CD4-positive, alpha-beta T cell (primary cell): ENCODE data around the gene SCN3B. TPM values are rescaled to one million over a fixed set of nuclear protein-coding genes. Genes with fewer than 3 reads are reported as not detected.
A peak's percentile ranks its signal among the peaks of the same experiment; 100 is the strongest.

Experiments
- ATAC-seq: fragments of 200-7000 bp; cut with Tn5 transposase; one replicate; pipeline ENCODE4 v1.10.0; 2022; ENCODE audit warnings: mild to moderate bottlenecking; ENCODE audit not compliant: poor library complexity
- CTCF ChIA-PET: fragments of 350-600 bp; sonication (Branson Sonifier 250); formaldehyde crosslinking; loops from one replicate; lab custom pipeline; 2021; ENCODE audit warnings: antibody characterized with exemption, inconsistent platforms; lab: Charles Lee
- POLR2A ChIA-PET: fragments of 350-600 bp; sonication (Branson Sonifier 250); formaldehyde crosslinking; loops from one replicate; lab custom pipeline; 2021; ENCODE audit warnings: antibody characterized with exemption, inconsistent platforms; lab: Charles Lee
- DNase-seq, 14 experiments: peaks; one replicate each; pipeline ENCODE4 v3.0.0-alpha.2; 2013 to 2020; ENCODE audit warnings: mixed read lengths in 2 of 14
- H3K27ac ChIP-seq, 2 donors: one replicate each; pipeline versions ENCODE4 v1.5.1 to v1.7.0; 2013; ENCODE audit warnings: low read length in 2 of 2, low read depth in 1 of 2, mild to moderate bottlenecking in 1 of 2
- H3K27me3 ChIP-seq, 2 experiments: 1 replicate in 1 of 2; 2 replicates in 1 of 2; pipeline versions ENCODE4 v1.6.1 to v1.7.0; 2013; ENCODE audit warnings: low read length in 2 of 2, control low read depth in 1 of 2, mild to moderate bottlenecking in 1 of 2, moderate library complexity in 1 of 2; ENCODE audit not compliant: insufficient read depth in 2 of 2, control insufficient read depth in 1 of 2
- H3K36me3 ChIP-seq: one replicate; pipeline ENCODE4 v1.6.1; 2013; ENCODE audit warnings: low read length, control low read depth; ENCODE audit not compliant: insufficient read depth
- H3K4me1 ChIP-seq: one replicate; pipeline ENCODE4 v1.6.1; 2013; ENCODE audit warnings: low read length, control low read depth; ENCODE audit not compliant: insufficient read depth
- H3K4me3 ChIP-seq: one replicate; pipeline ENCODE4 v1.5.1; 2013; ENCODE audit warnings: mild to moderate bottlenecking, low read length, moderate library complexity
- H3K9me3 ChIP-seq, 2 experiments: 1 replicate in 1 of 2; 2 replicates in 1 of 2; pipeline versions ENCODE4 v1.6.1 to v1.7.0; 2013; ENCODE audit warnings: low read length in 2 of 2, mild to moderate bottlenecking in 2 of 2, control low read depth in 1 of 2, moderate library complexity in 1 of 2; ENCODE audit not compliant: control insufficient read depth in 1 of 2, insufficient read depth in 1 of 2
- H3K27ac Mint-ChIP-seq: one replicate; pipeline ENCODE4 v1.8.0; 2020; ENCODE audit warnings: mixed read lengths
- H3K27me3 Mint-ChIP-seq: one replicate; pipeline ENCODE4 v1.8.0; 2021; ENCODE audit warnings: mixed read lengths
- H3K36me3 Mint-ChIP-seq: one replicate; pipeline ENCODE4 v1.8.0; 2021; ENCODE audit warnings: low read depth, mixed read lengths
- H3K4me1 Mint-ChIP-seq: one replicate; pipeline ENCODE4 v1.8.0; 2021; ENCODE audit warnings: low read depth, mixed read lengths
- H3K4me3 Mint-ChIP-seq: one replicate; pipeline ENCODE4 v1.8.0; 2020; ENCODE audit warnings: mild to moderate bottlenecking, mixed read lengths
- H3K9me3 Mint-ChIP-seq: one replicate; pipeline ENCODE4 v1.8.0; 2020; ENCODE audit warnings: mixed read lengths
- intact Hi-C, 2 experiments: fragments of 100-400 bp; cut with DNase I in 1 of 2; cut with micrococcal nuclease in 1 of 2; formaldehyde crosslinking; loops; one replicate each; pipeline versions ENCODE4 v1.15.1 to v1.9.0; 2023 to 2025; cut with DNase I, micrococcal nuclease
- total RNA-seq, 174 experiments: library from RNA in 2 of 174; stranded (reverse) in 2 of 174; gene quantifications; one replicate each; pipeline ENCODE4 v1.2.3 and lab custom pipeline; 2021 to 2026
- TF ChIP-seq, protein P1 (sequence below): fragments of 200-600 bp; IDR thresholded peaks from one replicate; pipeline ENCODE4 v1.8.0; 2022; ENCODE audit warnings: antibody characterized with exemption, mild to moderate bottlenecking

Gene SCN3B
- total RNA-seq, 2 experiments from 2014 or later = not detected

DNA sequence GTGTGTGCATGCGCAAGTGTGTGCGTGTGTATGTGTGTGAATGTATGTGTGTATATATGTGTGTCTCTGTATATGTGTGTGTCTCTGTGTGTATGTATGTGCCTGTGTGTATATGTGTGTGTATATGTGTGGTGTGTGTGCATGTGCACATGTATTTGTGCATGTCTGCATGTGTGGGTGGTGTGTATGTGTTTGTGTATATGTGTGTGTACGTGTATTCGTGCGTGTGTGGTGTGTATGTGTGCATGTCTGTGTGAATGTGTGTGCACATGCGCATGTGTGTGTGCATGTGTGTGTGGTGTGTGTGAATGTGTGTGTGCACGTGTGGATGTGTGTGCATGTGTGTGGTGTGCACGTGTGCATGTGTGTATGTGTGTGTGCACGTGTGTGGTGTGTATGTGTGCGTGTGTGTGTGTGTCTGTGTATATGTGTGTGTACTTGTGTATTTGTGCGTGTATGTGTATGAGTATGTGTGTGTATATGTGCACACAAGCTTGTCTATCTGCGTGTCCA lies 71.4 kb downstream of the SCN3B start:
- no peaks in the 10 kb centered on the region for H3K27me3 ChIP-seq

DNA sequence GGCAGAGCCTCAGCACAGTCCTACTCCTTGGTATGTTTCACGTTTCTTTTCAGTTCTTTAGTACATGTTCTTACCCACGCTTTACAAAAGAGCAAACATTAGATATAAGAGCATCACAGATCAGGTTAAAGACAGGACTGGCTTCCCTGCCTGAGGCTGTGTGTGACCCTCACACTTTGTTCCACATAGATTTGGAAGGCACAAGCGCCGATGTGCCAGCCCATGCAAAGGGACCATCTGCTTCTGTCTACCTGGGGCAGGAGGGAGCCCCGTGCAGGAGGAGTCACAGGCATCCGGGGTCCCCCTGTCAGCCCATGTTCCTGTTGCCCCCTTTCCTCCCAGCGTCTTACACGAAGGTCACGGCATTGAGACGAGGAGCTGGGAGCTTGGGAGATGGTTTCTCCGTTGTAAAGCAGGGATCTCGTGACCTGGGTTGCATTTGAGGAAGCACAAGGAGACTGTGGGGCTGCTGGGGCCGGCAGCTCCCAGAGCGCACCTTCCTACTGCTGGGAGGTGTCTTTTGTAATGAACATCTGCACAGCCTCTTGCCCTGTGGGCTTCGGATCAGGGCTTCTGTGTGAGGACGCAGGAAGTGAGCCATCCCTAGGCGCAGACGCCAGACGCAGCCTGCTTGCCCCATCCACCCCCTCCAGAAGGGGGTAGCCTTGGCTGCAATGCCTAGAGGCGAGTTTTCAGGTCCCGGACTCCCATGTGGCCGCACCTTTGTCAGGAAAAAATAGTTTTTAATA lies 72.6 kb downstream of the SCN3B start:
- H3K36me3 ChIP-seq = peaks cover 3% of the 10 kb centered on the region
- CTCF ChIA-PET = interaction anchor here (1.9 kb wide), 1 partner anchor 126 kb away, joined by 15 read pairs; no protein-coding TSS in a partner anchor
- Mint-ChIP-seq H3K4me1 (peaks cover 12% of the 10 kb centered on the region), H3K27ac (no peak overlapping the region), H3K27me3 (no peaks in the 10 kb centered on the region), H3K9me3 (no peaks in the 10 kb centered on the region), H3K4me3 (no peak overlapping the region), H3K36me3 (no peaks in the 10 kb centered on the region)
- POLR2A ChIA-PET = no interaction called here
- H3K27ac ChIP-seq = no peak overlapping the region
- no peaks in the 10 kb centered on the region for H3K9me3 ChIP-seq
- no peak for ATAC-seq
- no peak for DNase-seq
- TF ChIP-seq, protein P1, sequence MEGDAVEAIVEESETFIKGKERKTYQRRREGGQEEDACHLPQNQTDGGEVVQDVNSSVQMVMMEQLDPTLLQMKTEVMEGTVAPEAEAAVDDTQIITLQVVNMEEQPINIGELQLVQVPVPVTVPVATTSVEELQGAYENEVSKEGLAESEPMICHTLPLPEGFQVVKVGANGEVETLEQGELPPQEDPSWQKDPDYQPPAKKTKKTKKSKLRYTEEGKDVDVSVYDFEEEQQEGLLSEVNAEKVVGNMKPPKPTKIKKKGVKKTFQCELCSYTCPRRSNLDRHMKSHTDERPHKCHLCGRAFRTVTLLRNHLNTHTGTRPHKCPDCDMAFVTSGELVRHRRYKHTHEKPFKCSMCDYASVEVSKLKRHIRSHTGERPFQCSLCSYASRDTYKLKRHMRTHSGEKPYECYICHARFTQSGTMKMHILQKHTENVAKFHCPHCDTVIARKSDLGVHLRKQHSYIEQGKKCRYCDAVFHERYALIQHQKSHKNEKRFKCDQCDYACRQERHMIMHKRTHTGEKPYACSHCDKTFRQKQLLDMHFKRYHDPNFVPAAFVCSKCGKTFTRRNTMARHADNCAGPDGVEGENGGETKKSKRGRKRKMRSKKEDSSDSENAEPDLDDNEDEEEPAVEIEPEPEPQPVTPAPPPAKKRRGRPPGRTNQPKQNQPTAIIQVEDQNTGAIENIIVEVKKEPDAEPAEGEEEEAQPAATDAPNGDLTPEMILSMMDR = no peak
- H3K27me3 ChIP-seq = no peaks in the 10 kb centered on the region
- intact Hi-C loops = loop anchor here in 1 of 2 experiments (2.0 kb wide), 1 partner anchor 125 kb away; no protein-coding TSS in a partner anchor
- H3K4me3 ChIP-seq = no peak overlapping the region
- peaks cover 14% of the 10 kb centered on the region for H3K4me1 ChIP-seq

More for the DNA sequence above, 71.4 kb downstream of the SCN3B start:
- no peaks in the 10 kb centered on the region for H3K36me3 Mint-ChIP-seq
- H3K9me3 Mint-ChIP-seq = no peaks in the 10 kb centered on the region
- TF ChIP-seq, protein P1 = no peak
- Histone ChIP-seq H3K27ac (no peak overlapping the region), H3K36me3 (peaks cover 3% of the 10 kb centered on the region), H3K4me3 (no peak overlapping the region), H3K9me3 (no peaks in the 10 kb centered on the region), H3K4me1 (peaks cover 9% of the 10 kb centered on the region)
- ChIA-PET POLR2A (no interaction called here), CTCF (no interaction called here)
- H3K27ac Mint-ChIP-seq = no peak overlapping the region
- ATAC-seq (no peak), DNase-seq (no peak)
- no peaks in the 10 kb centered on the region for H3K27me3 Mint-ChIP-seq
- no peak overlapping the region for H3K4me3 Mint-ChIP-seq
- H3K4me1 Mint-ChIP-seq = peaks cover 9% of the 10 kb centered on the region
- intact Hi-C loops = no loop called here

DNA sequence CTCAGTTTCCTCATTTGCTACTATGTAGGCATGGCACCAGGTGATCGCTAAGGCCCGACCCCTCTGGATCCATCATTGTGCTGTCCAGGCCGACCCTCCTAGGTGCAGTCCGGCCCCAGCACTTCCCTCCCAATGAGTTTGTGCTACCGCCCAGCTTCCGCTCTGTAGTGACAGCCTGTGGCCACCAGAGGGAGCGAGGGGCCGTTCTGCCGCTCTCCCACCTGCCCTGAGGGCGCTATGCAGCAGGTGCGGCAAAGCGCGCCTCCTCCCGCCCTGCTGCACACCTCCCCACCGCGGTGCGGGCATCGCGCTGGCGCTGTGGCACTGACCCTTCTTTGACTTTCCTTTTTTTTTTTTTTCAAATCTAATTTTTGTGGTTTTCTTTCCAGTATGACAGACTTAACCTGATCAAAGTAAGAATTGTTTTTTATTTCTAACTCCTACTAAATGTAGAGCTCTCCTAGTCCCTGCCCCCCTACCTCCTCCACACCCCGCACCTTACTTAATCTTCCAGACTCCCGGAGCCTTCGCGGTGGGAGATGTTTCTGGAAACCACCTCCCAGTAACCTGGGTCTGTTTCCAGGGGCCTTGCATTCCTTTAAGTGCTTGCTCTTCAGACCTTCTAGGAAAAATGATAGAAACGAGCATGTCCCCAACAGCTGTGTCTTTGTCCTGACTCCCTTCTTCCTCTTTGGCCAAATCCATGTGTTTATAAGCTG lies 73.7 kb downstream of the SCN3B start:
- Mint-ChIP-seq H3K9me3 (no peaks in the 10 kb centered on the region), H3K4me3 (no peak overlapping the region), H3K27ac (no peak overlapping the region), H3K27me3 (no peaks in the 10 kb centered on the region), H3K36me3 (no peaks in the 10 kb centered on the region), H3K4me1 (peaks cover 20% of the 10 kb centered on the region)
- ATAC-seq (peak; percentile 97), DNase-seq (peak; percentile 40 to 83 (median 58))
- intact Hi-C loops = loop anchor here (1.0 to 2.0 kb wide), 2 partner anchors 126 to 127 kb away; no protein-coding TSS in a partner anchor
- TF ChIP-seq, protein P1 = peak; percentile 96
- Histone ChIP-seq H3K36me3 (peaks cover 3% of the 10 kb centered on the region), H3K4me3 (no peak overlapping the region), H3K9me3 (no peaks in the 10 kb centered on the region), H3K27ac (no peak overlapping the region), H3K27me3 (no peaks in the 10 kb centered on the region), H3K4me1 (peaks cover 20% of the 10 kb centered on the region)
- ChIA-PET CTCF (interaction anchor here (0.7 to 1.9 kb wide), 23 partner anchors 9 to 409 kb away, joined by 3 to 15 read pairs (median 3); no protein-coding TSS in a partner anchor), POLR2A (interaction anchor here (1.3 kb wide), 1 partner anchor 19 kb away, joined by 3 read pairs; no protein-coding TSS in a partner anchor)
